HG03457 (cell line): Measurements from ENCODE around the gene PARD6G.
"Not testable (repeated sequence)": the region's sequence is repeated elsewhere in the genome, so short reads cannot be mapped to it uniquely, and the experiment has no call there.

Source experiments
- ATAC-seq: cut with Tn5 transposase; IDR thresholded peaks from one replicate; pipeline ENCODE4 v1.9.1; 2021; ENCODE audit warnings: moderate number of reproducible peaks; ENCODE audit not compliant: unreplicated experiment

The PARD6G gene

GRCh38 chr18:80175451-80176204 lies 71.7 kb downstream of the PARD6G start:
- ATAC-seq, result no peak

DNA sequence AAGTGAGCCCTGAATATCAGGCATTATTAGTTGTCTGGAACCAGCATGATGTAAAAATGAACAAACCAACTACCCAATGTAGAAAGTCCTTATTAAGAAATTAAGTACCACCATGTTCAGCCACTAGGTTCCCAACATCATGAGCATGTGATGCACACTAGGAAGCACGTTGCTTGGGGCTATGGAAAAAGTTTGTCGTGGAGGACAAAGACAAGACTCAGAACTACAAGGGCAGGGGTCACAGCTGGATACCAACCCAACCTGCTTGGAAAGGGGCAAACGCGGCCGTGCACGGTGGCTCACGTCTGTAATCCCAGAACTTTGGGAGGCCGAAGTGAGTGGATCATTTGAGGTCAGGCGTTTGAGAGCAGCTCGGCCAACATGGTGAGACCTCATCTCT lies 74.3 kb downstream of the PARD6G start:
- no peak for ATAC-seq

GRCh38 chr18:80172056-80172455 lies 75.3 kb downstream of the PARD6G start:
- no peak for ATAC-seq

DNA sequence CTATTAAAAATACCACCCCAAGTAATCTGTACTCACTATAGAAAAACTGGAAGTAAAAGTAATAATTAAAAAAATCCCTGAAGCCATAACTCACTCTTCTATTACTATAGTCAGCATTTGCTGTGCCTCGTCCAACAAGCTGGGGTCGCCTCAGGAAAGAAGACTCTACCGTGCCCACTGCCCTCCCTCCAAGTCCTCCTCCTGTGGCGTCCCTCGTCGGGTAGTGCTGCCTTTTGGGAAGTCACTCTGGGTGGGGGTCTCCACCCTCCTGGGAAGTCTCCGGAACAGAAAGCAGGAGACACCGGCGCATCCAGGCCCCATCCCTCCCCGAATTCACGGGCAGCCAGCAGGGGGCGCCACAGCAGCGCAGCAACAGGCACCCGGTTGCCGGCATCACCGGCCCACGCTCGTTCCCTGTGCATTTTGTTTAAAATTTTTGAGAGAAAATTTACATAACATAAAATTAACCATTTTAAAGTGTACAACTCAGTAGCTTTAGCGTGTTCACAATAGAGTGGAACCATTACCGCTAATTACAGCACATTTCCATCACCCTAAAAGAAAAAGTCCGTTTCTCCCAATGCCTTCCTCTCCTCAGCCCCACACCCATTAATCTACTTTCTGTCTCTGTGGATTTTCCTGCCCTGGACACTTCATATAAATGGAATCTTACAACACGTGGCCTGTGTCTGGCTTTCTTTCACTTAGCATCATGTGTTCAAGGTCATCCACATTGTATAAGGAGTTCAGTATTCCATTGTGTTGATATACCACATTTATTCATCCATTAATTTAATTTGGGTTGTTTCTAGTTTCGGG lies 76.1 kb downstream of the PARD6G start:
- ATAC-seq, result no peak

DNA sequence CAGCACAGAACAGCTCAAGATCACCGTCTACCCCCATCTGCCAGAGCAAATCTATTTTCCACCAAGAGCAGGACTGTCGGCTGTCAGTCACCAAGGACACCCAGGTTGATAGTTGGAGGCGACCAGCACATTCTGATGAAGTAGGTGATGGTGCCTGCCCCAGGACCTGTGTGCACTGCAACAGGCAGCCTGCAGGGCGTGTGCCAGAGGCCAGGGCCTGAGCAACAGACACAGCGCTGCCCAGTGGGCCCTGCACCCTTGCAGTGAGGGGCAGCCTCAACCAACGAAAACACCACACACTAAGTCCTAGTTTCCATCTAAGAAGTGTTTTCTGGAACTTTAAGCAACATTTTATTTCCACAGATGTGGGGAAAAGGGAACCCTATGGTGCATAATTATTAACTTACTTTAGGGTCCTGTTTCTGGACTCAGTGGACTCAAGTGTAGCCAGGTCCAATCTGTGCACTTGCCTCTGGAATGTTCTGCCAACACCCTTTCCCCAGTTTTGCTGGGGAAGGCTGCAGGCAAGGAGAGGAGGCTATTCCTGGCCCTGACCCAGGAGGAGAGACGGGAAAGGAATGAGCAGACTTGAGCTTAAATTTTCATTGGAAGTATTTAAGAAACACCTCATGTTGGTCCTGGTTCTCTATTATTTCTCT lies 76.8 kb downstream of the PARD6G start:
- no peak for ATAC-seq

- ATAC-seq, result no peak
Measured at GRCh38 chr18:80169607-80170006, 77.7 kb downstream of the PARD6G start.

DNA sequence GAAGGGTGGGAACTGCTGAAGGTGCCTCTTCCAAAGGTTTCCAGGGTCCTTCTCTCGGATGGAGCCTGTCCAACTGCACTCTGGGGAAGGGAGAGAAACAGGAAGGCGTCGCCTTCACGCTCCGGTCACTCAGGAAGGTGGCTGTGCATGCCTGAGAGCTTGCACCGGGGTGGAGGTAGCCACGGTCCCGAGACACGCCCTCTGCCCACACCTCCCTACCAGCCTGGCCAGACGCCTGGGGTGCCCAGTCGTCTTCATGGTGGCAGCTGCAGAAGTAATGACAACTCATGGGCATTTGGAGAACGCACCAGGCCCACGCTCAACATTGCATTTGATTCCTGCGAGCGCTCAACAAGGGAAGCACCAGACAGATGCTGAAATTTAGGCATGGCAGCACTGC lies 78.3 kb downstream of the PARD6G start:
- no peak for ATAC-seq

GRCh38 chr18:80168346-80168745 lies 79.0 kb downstream of the PARD6G start:
- no peak for ATAC-seq

DNA sequence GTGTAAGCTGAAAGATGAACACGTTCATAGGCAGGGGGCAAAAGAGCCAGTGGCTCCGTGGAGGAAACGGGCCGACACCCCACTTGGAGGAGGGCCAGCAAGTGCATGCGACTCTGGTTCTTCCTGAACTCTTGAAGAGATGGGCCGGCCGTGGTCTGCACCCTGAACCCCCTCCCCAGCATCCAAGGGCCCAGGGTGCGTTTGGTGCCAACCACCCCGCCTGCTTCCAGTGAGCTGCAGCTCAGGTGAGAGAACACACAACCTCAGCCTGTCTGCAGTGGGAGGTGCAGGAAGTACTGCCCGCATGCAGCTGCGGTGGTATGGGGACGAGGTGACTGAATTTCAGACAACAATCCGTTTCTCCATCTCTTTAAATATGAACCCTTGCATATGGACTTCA lies 79.4 kb downstream of the PARD6G start:
- ATAC-seq, result no peak

DNA sequence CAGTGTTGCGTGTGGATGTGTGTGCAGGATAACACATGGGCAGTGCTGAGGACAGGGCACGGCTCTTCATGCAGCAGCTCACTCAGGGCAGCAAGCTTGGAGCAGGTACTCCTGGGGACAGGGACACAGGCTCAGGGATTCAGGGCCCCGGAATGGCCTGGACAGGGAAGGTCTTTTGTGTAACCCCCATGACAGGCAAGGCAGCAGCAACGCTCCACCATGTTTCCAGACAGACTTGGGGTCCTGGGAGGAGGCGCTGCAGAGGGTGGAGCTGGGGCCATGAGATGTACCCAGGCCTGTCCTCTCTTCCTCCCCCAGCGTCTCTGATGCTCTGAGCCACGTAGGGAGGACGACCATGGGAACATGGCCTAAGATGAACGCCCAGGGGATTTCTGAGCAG lies 80.0 kb downstream of the PARD6G start:
- ATAC-seq, result no peak

GRCh38 chr18:80166725-80167124 lies 80.6 kb downstream of the PARD6G start:
- no peak for ATAC-seq

DNA sequence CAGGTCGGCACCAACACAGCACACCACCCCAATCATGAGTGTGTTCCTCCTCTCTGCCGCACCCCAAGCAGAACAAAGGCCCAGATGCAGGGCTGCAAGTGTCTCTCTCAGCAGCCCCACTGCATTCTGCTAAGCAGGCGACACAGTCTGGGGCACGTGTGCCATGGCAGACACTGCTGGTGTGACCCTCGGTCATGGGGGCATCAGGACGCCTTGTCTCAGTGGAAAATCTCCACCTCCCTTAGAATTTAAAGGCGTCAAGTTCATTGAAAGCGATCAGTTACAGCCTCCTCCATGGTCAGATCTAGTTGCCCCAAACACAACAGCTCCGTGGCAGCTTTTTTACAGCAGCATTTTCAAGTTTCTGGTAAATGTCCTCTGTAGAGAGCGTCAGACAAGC lies 81.1 kb downstream of the PARD6G start:
- ATAC-seq, result no peak

GRCh38 chr18:80164727-80165355 lies 82.5 kb downstream of the PARD6G start:
- ATAC-seq, result not testable (repeated sequence)

DNA sequence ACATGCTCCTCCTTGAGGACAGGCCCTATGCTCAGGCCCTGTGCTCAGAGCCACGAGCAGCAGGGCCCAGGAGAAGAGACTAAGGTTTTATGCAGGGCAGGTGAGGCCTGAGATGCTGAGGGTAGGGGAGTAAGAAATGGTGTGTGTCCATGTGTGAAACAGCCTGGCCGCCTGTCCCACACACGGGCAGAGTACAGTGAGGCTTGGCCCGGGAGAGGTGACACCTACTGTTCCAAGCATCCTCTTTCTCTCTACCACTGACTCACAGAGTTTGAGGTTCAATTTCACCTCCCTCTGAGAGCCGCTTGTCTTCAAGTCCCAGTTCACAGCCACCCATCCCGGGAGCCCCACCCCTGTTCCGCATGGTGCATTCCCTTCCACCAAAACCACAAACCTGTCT lies 84.1 kb downstream of the PARD6G start:
- ATAC-seq, result no peak

DNA sequence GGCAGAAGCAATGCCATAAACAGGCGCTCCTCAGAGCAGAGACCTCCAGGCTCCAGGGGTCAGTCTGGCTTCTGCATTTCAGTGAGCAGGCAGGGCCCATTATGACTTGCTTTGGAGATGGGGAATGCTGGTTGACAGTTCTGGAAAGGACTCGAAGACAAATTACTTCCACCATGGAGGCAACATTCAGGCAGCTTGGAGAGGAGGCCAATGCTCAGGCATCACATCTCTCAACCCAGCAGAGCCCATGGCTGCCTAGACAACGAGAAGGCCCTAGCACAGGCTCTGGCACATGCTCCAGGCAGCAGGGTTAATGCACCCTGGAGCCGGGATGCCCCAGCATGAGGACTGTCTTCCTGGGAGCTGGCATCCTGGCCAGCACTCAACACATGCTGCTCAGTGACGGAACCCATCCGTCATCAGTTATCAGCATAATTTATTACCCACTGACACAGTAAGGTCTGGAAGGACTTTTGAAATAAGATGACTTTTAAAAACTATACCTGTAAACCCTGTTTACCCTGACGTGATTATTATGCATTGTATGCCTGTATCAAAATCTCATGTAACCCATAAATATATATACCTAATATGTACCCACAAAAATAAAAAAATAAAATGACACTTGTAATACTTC lies 85.4 kb downstream of the PARD6G start:
- ATAC-seq, result no peak

DNA sequence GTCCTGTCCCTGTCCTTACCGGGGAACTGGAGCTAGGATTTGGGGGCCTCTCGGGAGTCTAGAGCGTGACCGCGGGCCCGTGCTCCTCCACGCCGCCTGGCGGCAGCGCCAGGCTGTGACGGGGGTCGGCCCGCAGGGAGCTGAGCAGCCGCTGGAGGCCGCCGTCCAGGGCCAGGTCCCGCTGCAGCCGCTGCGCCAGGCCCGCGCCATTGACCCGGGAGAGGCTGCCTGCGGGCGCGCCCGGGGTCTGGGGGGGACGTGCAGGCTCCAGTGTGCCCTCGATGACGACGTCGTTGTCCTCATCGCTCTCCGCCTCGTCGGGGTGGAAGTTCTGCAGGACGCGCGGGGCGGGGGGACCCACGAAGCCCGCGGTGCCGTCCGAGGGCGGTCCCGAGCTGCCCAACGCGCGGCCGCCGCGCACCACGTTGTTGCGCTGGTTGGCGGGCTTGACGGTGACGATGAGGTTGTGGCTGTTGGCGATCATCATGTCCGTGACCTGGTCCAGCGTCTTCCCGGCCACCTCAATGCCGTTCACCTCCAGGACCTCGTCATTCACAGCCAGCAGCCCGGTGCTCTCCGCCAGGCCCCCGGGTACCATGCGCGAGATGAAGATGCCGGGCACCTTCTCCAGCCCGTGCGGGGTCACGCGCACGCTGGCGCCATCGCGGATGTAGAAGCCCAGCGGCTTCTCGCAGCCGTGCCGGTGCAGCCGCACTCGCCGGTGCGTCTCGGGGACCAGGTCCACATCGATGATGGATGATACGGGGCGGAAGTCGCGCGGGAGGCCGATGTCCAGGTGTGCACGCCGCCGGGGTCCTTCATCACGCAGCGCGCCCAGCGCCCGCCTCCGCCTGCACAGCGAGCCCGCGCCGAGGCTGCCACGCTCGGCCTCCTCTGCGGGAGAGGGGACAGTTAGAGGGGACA lies 87.3 kb downstream of the PARD6G start:
- no peak for ATAC-seq

DNA sequence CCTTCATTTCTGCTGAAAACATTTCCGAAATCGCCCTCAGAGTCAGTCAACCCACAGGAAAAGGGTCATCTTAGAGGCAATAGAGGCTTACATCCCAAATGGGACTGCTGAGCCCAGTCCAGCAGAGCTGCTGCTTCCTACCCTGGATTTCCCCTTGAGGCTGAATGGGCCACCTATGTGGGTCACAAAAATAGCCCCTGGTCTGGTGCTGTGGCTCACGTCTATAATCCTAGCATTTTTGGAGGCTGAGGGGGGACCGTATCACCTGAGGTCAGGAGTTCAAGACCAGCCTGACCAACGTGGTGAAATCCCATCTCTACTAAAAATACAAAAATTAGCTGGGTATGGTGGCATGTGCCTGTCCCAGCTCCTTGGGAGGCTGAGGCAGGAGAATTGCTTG lies 88.9 kb downstream of the PARD6G start:
- ATAC-seq, result no peak

- ATAC-seq, result no peak
Measured at GRCh38 chr18:80157708-80158343, 89.5 kb downstream of the PARD6G start.

DNA sequence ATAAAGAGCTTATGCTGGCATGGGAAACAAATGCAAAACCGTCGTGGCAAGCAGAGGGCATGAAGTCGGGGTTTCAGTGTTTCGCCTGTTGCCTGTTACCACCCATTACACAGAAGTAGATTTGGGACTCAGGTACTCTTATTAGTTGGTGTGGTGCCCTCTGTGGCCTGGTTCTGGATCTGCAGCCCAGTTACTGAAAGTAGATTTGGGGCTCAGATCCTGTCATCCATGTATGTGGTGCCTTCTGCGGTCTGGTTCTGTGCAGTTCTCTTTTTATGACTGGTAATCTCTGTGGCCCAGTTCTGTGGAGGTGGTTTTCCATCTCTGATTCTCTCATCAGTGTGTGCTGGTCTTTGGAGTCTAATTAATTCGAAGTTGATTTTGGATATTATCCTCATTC lies 93.0 kb downstream of the PARD6G start:
- ATAC-seq, result peak; percentile 51
